CD14-positive monocyte (primary cell): ENCODE measurements around the gene SRC. TPM values are rescaled to one million over a fixed set of nuclear protein-coding genes. Genes with fewer than 3 reads are reported as not detected.

ENCODE experiments used
- DNase-seq, 3 donors: peaks; one replicate each; pipeline ENCODE4 v3.0.0-alpha.2; 2011 to 2022
- H2AFZ ChIP-seq: 2 replicates; pipeline ENCODE4 v1.6.0; 2012; ENCODE audit warnings: mild to moderate bottlenecking, low read depth, low read length, inconsistent platforms; ENCODE audit not compliant: insufficient read depth, poor library complexity, severe bottlenecking
- H3K27ac ChIP-seq, 2 donors: 1 replicate in 1 of 2; 2 replicates in 1 of 2; pipeline ENCODE4 v1.5.1; 2012 to 2013; ENCODE audit warnings: low read length in 2 of 2, control low read depth in 1 of 2, inconsistent platforms in 1 of 2, low read depth in 1 of 2, mild to moderate bottlenecking in 1 of 2
- H3K27me3 ChIP-seq, 2 donors: one replicate each; pipeline versions ENCODE4 v1.6.0 to v1.6.1; 2011 to 2013; ENCODE audit warnings: low read length in 2 of 2; ENCODE audit not compliant: control insufficient read depth in 2 of 2, insufficient read depth in 2 of 2
- H3K36me3 ChIP-seq, 2 donors: replicated peaks in 1 of 2; 1 replicate in 1 of 2; 2 replicates in 1 of 2; pipeline versions ENCODE4 v1.5.1 to v1.6.1; 2012 to 2013; ENCODE audit warnings: low read length in 2 of 2, control low read depth in 1 of 2, inconsistent platforms in 1 of 2, mild to moderate bottlenecking in 1 of 2; ENCODE audit not compliant: insufficient read depth in 2 of 2, control insufficient read depth in 1 of 2
- H3K4me1 ChIP-seq, 2 donors: 1 replicate in 1 of 2; 2 replicates in 1 of 2; pipeline versions ENCODE4 v1.5.1 to v1.6.1; 2012 to 2013; ENCODE audit warnings: low read length in 2 of 2, control low read depth in 1 of 2, inconsistent platforms in 1 of 2, mild to moderate bottlenecking in 1 of 2, moderate library complexity in 1 of 2; ENCODE audit not compliant: insufficient read depth in 2 of 2, control insufficient read depth in 1 of 2
- H3K4me2 ChIP-seq: replicated peaks from 2 replicates; pipeline ENCODE3; 2012; ENCODE audit warnings: low read length, moderate library complexity, mild to moderate bottlenecking; ENCODE audit not compliant: poor library complexity, severe bottlenecking; ENCODE audit errors: extremely low read depth
- H3K4me3 ChIP-seq, 3 experiments: fragments of 200-600 bp in 1 of 3; sonication (generic) in 1 of 3; replicated peaks in 1 of 3; 1 replicate in 2 of 3; 2 replicates in 1 of 3; pipeline ENCODE4 v1.5.1; 2011 to 2013; ENCODE audit warnings: low read length in 3 of 3, mild to moderate bottlenecking in 3 of 3, control low read depth in 2 of 3, low read depth in 2 of 3, inconsistent platforms in 1 of 3, moderate library complexity in 1 of 3
- H3K79me2 ChIP-seq: 2 replicates; pipeline ENCODE4 v1.6.0; 2012; ENCODE audit warnings: mild to moderate bottlenecking, control low read depth, inconsistent platforms, low read length, moderate library complexity; ENCODE audit not compliant: insufficient read depth
- H3K9ac ChIP-seq: 2 replicates; pipeline ENCODE4 v1.6.0; 2017; ENCODE audit warnings: low read length, mild to moderate bottlenecking; ENCODE audit not compliant: insufficient read depth, poor library complexity, severe bottlenecking
- H3K9me3 ChIP-seq, 2 donors: replicated peaks in 1 of 2; 1 replicate in 1 of 2; 2 replicates in 1 of 2; pipeline versions ENCODE4 v1.5.1 to v1.6.1; 2012 to 2013; ENCODE audit warnings: low read length in 2 of 2, control low read depth in 1 of 2; ENCODE audit not compliant: control insufficient read depth in 1 of 2, insufficient read depth in 1 of 2
- H4K20me1 ChIP-seq: 2 replicates; pipeline ENCODE4 v1.6.0; 2012; ENCODE audit warnings: mild to moderate bottlenecking, low read length, control low read depth, moderate library complexity; ENCODE audit not compliant: insufficient read depth
- H3K27ac Mint-ChIP-seq, 7 donors: one replicate each; pipeline ENCODE4 v1.8.0; 2020; ENCODE audit warnings: mild to moderate bottlenecking in 7 of 7, mixed read lengths in 7 of 7, moderate library complexity in 6 of 7, inconsistent platforms in 2 of 7
- H3K27me3 Mint-ChIP-seq, 3 donors: one replicate each; pipeline ENCODE4 v1.8.0; 2021 to 2022; ENCODE audit warnings: low read depth in 3 of 3, mild to moderate bottlenecking in 3 of 3, mixed read lengths in 3 of 3, moderate library complexity in 3 of 3, inconsistent platforms in 1 of 3
- H3K36me3 Mint-ChIP-seq, 2 donors: one replicate each; pipeline ENCODE4 v1.8.0; 2020; ENCODE audit warnings: mixed read lengths in 2 of 2, inconsistent platforms in 1 of 2, mild to moderate bottlenecking in 1 of 2
- H3K4me1 Mint-ChIP-seq: one replicate; pipeline ENCODE4 v1.8.0; 2020; ENCODE audit warnings: mild to moderate bottlenecking, mixed read lengths
- H3K4me3 Mint-ChIP-seq, 2 donors: one replicate each; pipeline ENCODE4 v1.8.0; 2020; ENCODE audit warnings: mild to moderate bottlenecking in 2 of 2, mixed read lengths in 2 of 2, moderate library complexity in 1 of 2
- H3K9me3 Mint-ChIP-seq, 7 donors: one replicate each; pipeline ENCODE4 v1.8.0; 2020 to 2022; ENCODE audit warnings: mixed read lengths in 7 of 7, mild to moderate bottlenecking in 6 of 7, moderate library complexity in 6 of 7, inconsistent platforms in 2 of 7
- WGBS: methylation state at CpG from one replicate; pipeline ENCODE4 v1.1.5; 2013; ENCODE audit warnings: missing lambda C conversion rate; ENCODE audit not compliant: insufficient coverage; 5-methylcytosine and 5-hydroxymethylcytosine counted together
- intact Hi-C, 2 donors: fragments of 100-400 bp; cut with micrococcal nuclease; formaldehyde crosslinking; loops; one replicate each; pipeline versions ENCODE4 v1.15.0 to v1.15.1; 2023
- polyA plus RNA-seq, 3 donors: library from polyadenylated mRNA; depleted of rRNA in 1 of 3; unstranded in 2 of 3; stranded (reverse) in 1 of 3; fragments of 300-500 nt in 2 of 3; fragments of >200 nt in 1 of 3; fragmentation: Illumina TruSeq in 2 of 3; gene quantifications; 1 replicate in 2 of 3; 2 replicates in 1 of 3; pipeline ENCODE4 v1.2.3, GENCODE V29; 2012 to 2021
- TF ChIP-seq, protein P1 (sequence below): fragments of 200-600 bp; IDR thresholded peaks from one replicate; pipeline ENCODE4 v1.8.0; 2022; ENCODE audit warnings: antibody characterized with exemption, mild to moderate bottlenecking

SRC gene
- polyA plus RNA-seq, 3 donors, result 4.9 to 55.1 (median 6.8) TPM

DNA sequence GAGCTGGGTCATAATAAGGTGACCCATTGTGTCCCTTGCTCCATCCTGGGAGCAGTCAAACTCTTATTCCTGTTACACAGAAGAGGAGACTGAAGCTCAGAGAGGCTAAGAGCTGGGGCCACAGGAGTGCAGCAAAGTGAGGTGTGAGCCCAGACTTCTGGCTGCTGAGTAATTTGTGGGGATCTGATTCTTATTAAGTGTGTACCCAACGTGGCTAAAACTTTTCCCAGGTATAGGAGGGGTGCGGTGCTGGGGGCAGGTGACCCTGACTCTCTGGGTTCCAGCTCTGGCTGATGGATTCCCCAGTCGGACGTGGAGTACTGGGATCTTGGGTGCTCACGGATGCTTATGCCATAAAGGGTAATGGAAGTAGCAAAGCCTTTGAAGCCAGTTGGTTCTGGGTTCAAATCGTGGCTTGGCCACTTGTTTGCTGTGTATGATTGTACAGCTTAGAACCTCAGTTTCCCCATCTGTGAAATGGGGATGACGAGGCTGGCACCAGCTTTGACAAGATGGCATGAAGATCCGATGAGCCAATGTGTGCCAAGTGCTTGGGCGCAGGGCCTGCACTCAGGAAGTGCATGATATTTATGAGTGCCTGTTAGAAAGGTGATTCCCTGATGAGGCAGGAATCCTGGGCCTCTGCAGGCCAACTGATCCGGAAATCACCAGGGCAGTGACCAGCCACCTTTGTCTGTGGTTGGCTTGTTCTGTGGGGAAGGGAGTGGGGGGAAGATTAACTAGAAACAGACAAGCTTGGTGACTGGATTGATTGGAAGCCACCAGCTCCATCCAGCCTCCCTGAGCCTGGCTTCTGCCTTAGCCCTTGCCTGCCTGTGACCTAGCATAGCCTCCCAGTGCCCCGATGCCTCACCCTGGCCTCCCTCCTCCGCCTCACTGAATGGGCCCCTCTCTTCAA, 6.0 kb downstream of the SRC start:
- intact Hi-C loops, result loop anchor here in 1 of 2 donors (2.0 kb wide), 1 partner anchor 15 kb away; no protein-coding TSS in a partner anchor
- H3K4me2 ChIP-seq, result no peak overlapping the region
- peaks cover 74% of the 10 kb centered on the region for H3K4me1 Mint-ChIP-seq
- H3K36me3 ChIP-seq, result peaks cover 0 to 25% of the 10 kb centered on the region in 2 donors
- H3K79me2 ChIP-seq, result peaks cover 22% of the 10 kb centered on the region
- peaks cover 76% of the 10 kb centered on the region for H4K20me1 ChIP-seq
- H3K4me1 ChIP-seq, result peaks cover 59 to 71% of the 10 kb centered on the region in 2 donors
- no peak overlapping the region for H3K9ac ChIP-seq
- DNase-seq, result no peak
- peak overlapping the region in 3 of 7 donors; percentile 19 to 80 (median 23) for H3K27ac Mint-ChIP-seq
- peaks cover 0 to 6% (median 0%) of the 10 kb centered on the region in 7 donors for H3K9me3 Mint-ChIP-seq
- no peak overlapping the region for H3K4me3 ChIP-seq
- peaks cover 55 to 69% of the 10 kb centered on the region in 2 donors for H3K36me3 Mint-ChIP-seq
- H3K27me3 Mint-ChIP-seq, result peaks cover 12 to 27% (median 20%) of the 10 kb centered on the region in 3 donors
- no peak overlapping the region for H3K27ac ChIP-seq
- H3K9me3 ChIP-seq, result no peaks in the 10 kb centered on the region
- H3K4me3 Mint-ChIP-seq, result no peak overlapping the region
- H2AFZ ChIP-seq, result no peak overlapping the region
- H3K27me3 ChIP-seq, result peaks cover 0 to 3% of the 10 kb centered on the region in 2 donors
- TF ChIP-seq, protein P1, sequence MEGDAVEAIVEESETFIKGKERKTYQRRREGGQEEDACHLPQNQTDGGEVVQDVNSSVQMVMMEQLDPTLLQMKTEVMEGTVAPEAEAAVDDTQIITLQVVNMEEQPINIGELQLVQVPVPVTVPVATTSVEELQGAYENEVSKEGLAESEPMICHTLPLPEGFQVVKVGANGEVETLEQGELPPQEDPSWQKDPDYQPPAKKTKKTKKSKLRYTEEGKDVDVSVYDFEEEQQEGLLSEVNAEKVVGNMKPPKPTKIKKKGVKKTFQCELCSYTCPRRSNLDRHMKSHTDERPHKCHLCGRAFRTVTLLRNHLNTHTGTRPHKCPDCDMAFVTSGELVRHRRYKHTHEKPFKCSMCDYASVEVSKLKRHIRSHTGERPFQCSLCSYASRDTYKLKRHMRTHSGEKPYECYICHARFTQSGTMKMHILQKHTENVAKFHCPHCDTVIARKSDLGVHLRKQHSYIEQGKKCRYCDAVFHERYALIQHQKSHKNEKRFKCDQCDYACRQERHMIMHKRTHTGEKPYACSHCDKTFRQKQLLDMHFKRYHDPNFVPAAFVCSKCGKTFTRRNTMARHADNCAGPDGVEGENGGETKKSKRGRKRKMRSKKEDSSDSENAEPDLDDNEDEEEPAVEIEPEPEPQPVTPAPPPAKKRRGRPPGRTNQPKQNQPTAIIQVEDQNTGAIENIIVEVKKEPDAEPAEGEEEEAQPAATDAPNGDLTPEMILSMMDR, result no peak
- 89% methylated on average over 11 of the region's 12 CpGs for WGBS

DNA sequence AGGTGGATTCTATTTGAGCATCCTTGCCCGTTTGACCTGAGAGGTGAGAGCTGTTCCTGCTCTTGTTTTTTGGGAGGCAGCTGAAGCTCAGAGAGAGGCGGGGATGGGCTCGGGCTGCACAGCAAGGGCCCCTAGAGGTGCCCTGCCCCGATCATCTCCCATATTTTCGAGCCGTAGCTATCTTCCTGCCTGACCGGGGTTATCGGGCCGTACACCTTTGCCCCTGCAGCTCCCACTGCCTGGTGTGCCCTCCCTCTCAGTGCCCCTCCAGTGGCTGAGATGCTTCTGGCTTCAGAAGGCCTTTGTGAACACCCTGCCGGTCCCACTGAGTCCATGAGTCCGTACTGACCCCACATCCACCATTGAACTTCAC, 6.7 kb downstream of the SRC start:
- Histone ChIP-seq H3K4me2 (no peak overlapping the region), H2AFZ (no peak overlapping the region), H3K79me2 (peaks cover 21% of the 10 kb centered on the region), H3K27me3 (peaks cover 0 to 3% of the 10 kb centered on the region in 2 donors), H3K36me3 (peaks cover 0 to 25% of the 10 kb centered on the region in 2 donors), H3K4me1 (peaks cover 59 to 71% of the 10 kb centered on the region in 2 donors), H3K9me3 (no peaks in the 10 kb centered on the region), H3K9ac (no peak overlapping the region), H3K4me3 (no peak overlapping the region), H3K27ac (no peak overlapping the region), H4K20me1 (peaks cover 81% of the 10 kb centered on the region)
- no peak overlapping the region for H3K4me3 Mint-ChIP-seq
- intact Hi-C loops, result no loop called here
- peaks cover 48 to 64% of the 10 kb centered on the region in 2 donors for H3K36me3 Mint-ChIP-seq
- TF ChIP-seq, protein P1, result no peak
- peaks cover 12 to 23% (median 22%) of the 10 kb centered on the region in 3 donors for H3K27me3 Mint-ChIP-seq
- peaks cover 0 to 6% (median 0%) of the 10 kb centered on the region in 7 donors for H3K9me3 Mint-ChIP-seq
- 97% methylated on average over 10 of the region's 11 CpGs for WGBS
- DNase-seq, result no peak
- H3K27ac Mint-ChIP-seq, result peak overlapping the region in 3 of 7 donors; percentile 17 to 61 (median 41)
- peaks cover 74% of the 10 kb centered on the region for H3K4me1 Mint-ChIP-seq
